GM04503 (cell line): Measurements from ENCODE around the gene MESP1.

Source experiments
- DNase-seq: peaks from one replicate; pipeline ENCODE4 v3.0.0-alpha.2; 2012; ENCODE audit warnings: low read depth

MESP1 gene

DNA sequence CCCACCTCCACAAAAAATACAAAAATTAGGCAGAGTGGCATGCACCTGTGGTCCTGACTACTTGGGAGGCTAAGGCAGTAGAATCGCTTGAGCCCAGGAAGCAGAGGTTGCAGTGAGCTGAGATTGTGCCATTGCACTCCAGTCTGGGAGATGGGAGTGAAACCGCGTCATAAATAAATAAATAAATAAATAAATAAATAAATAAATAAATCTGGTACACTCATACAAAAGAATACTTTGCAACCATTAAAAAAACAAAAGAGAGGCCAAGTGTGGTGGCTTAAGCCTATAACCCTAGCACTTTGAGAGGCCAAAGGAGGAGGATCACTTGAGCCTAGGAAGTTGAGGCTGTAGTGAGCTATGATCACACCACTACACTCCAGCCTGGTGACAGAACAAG is 28.0 kb downstream of the MESP1 start:
- DNase-seq = no peak

DNA sequence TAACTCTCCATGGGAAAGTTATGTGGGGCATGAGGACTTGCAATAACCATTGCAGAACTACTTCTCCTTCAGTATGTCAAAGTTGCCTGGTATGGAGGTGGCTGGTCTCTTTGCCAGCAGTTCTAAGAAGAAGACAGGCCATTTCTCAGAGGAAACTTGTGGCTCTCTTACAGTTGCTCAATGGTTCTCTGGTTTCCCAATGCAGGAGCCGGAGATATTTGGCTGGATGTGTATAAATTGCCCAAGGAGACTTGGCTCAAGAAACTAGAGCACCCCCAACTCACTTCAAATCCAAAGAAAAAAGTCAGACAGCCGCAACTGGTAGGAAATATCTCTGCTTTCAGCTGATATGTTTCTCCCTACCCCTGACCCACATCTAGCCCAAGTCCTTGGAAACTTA is 36.3 kb downstream of the MESP1 start:
- no peak for DNase-seq

- no peak for DNase-seq
These were observed 43.5 kb downstream of the MESP1 start for GRCh38 chr15:89707577-89707976.

- no peak for DNase-seq
These were observed 46.6 kb downstream of the MESP1 start for GRCh38 chr15:89704411-89704810.
